SK-N-SH (cell line): ENCODE data around the gene AFAP1. TPM values are rescaled to one million over a fixed set of nuclear protein-coding genes. Genes with fewer than 3 reads are reported as not detected.

Experiments used
- CTCF ChIA-PET: fragments of 300-600, 350-600 bp; formaldehyde crosslinking; extraction: SDS; loops from one replicate; lab custom pipeline; 2021; lab: Yijun Ruan, JAX
- POLR2A ChIA-PET: fragments of 350-600 bp; sonication (Branson Sonifier 250); formaldehyde crosslinking; extraction: SDS; loops from one replicate; lab custom pipeline; 2020; ENCODE audit warnings: antibody characterized with exemption, inconsistent platforms; lab: Yijun Ruan, JAX
- DNase-seq: peaks from one replicate; pipeline ENCODE4 v3.0.0; 2012
- H2AFZ ChIP-seq: fragments of 200-600 bp; sonication (generic); 2 replicates; pipeline ENCODE4 v1.8.1; 2016; ENCODE audit warnings: antibody characterized with exemption, mild to moderate bottlenecking, low read depth
- H3F3A ChIP-seq: fragments of 200-600 bp; sonication (generic); replicated peaks from 2 replicates; pipeline ENCODE3; 2016; ENCODE audit warnings: antibody characterized with exemption, mild to moderate bottlenecking; ENCODE audit not compliant: insufficient read depth
- H3K27ac ChIP-seq, 2 experiments: fragments of 200-500 bp in 1 of 2; fragments of 200-600 bp in 1 of 2; sonication (Bioruptor generic) in 1 of 2; sonication (generic), shearing (Covaris generic) in 1 of 2; 2 replicates each; pipeline versions ENCODE4 v1.5.1 to v1.6.1; 2014 to 2016; ENCODE audit warnings: low read depth in 2 of 2, inconsistent platforms in 1 of 2, low read length in 1 of 2, mild to moderate bottlenecking in 1 of 2, mixed read lengths in 1 of 2
- H3K27me3 ChIP-seq: fragments of 200-600 bp; sonication (generic), shearing (Covaris generic); 2 replicates; pipeline ENCODE4 v1.6.1; 2016; ENCODE audit warnings: mixed run types; ENCODE audit not compliant: insufficient read depth
- H3K36me3 ChIP-seq, 2 experiments: fragments of 200-500 bp in 1 of 2; fragments of 200-600 bp in 1 of 2; sonication (Bioruptor generic) in 1 of 2; sonication (generic) in 1 of 2; replicated peaks in 1 of 2; 2 replicates each; pipeline versions ENCODE3 to v1.5.1; 2014 to 2016; ENCODE audit warnings: low read length in 1 of 2, mild to moderate bottlenecking in 1 of 2; ENCODE audit not compliant: insufficient read depth in 2 of 2, control insufficient read depth in 1 of 2
- H3K4me1 ChIP-seq, 2 experiments: fragments of 200-500 bp in 1 of 2; fragments of 200-600 bp in 1 of 2; sonication (Bioruptor generic) in 1 of 2; sonication (generic), shearing (Covaris generic) in 1 of 2; 2 replicates each; pipeline versions ENCODE4 v1.5.1 to v1.6.1; 2014 to 2016; ENCODE audit warnings: low read depth in 1 of 2, low read length in 1 of 2, mixed run types in 1 of 2; ENCODE audit not compliant: insufficient read depth in 2 of 2, control insufficient read depth in 1 of 2
- H3K4me2 ChIP-seq: fragments of 200-600 bp; sonication (generic), shearing (Covaris generic); 2 replicates; pipeline ENCODE4 v1.6.1; 2017; ENCODE audit warnings: mixed run types
- H3K4me3 ChIP-seq, 2 experiments: fragments of 200-500 bp in 1 of 2; fragments of 200-600 bp in 1 of 2; sonication (Bioruptor generic) in 1 of 2; sonication (generic), shearing (Covaris generic) in 1 of 2; 2 replicates each; pipeline versions ENCODE4 v1.5.1 to v1.8.1; 2014 to 2016; ENCODE audit warnings: low read depth in 2 of 2, inconsistent platforms in 1 of 2, low read length in 1 of 2, mild to moderate bottlenecking in 1 of 2, mixed read lengths in 1 of 2, moderate library complexity in 1 of 2
- H3K79me2 ChIP-seq: fragments of 200-600 bp; sonication (generic); 2 replicates; pipeline ENCODE4 v1.8.1; 2017; ENCODE audit warnings: mild to moderate bottlenecking; ENCODE audit not compliant: insufficient read depth
- H3K9ac ChIP-seq: fragments of 200-600 bp; sonication (generic); 2 replicates; pipeline ENCODE4 v1.6.1; 2017; ENCODE audit warnings: mixed run types
- H3K9me2 ChIP-seq: fragments of 200-600 bp; sonication (generic); 2 replicates; pipeline ENCODE4 v1.6.1; 2017; ENCODE audit warnings: mixed run types
- H3K9me3 ChIP-seq: fragments of 200-600 bp; sonication (generic); 2 replicates; pipeline ENCODE4 v1.6.1; 2017; ENCODE audit warnings: mixed run types, mild to moderate bottlenecking, moderate library complexity
- H4K20me1 ChIP-seq: fragments of 200-600 bp; sonication (generic); 2 replicates; pipeline ENCODE4 v1.6.1; 2017; ENCODE audit warnings: mild to moderate bottlenecking, mixed run types; ENCODE audit not compliant: insufficient read depth
- ELF1 ChIP-seq: IDR thresholded peaks from 2 replicates; pipeline ENCODE4 v1.4.0; 2012
- FOSL2 ChIP-seq: IDR thresholded peaks from 2 replicates; pipeline ENCODE4 v1.4.0; 2012; ENCODE audit warnings: low read depth, mild to moderate bottlenecking, moderate library complexity, borderline replicate concordance
- GABPA ChIP-seq: IDR thresholded peaks from 2 replicates; pipeline ENCODE4 v1.4.0; 2012; ENCODE audit warnings: low read depth, mild to moderate bottlenecking
- JUND ChIP-seq: IDR thresholded peaks from 2 replicates; pipeline ENCODE4 v1.4.0; 2012
- NFIC ChIP-seq: IDR thresholded peaks from 2 replicates; pipeline ENCODE4 v1.4.0; 2012; ENCODE audit warnings: borderline replicate concordance
- NRF1 ChIP-seq: IDR thresholded peaks from 2 replicates; pipeline ENCODE4 v1.6.1; 2012; ENCODE audit warnings: low read depth, mild to moderate bottlenecking, low read length
- RCOR1 ChIP-seq: fragments of 150-350 bp; IDR thresholded peaks from 2 replicates; pipeline ENCODE4 v1.6.1; 2017; ENCODE audit warnings: antibody characterized with exemption, low read length
- RFX5 ChIP-seq: IDR thresholded peaks from 2 replicates; pipeline ENCODE4 v1.6.1; 2012; ENCODE audit warnings: mild to moderate bottlenecking, improper control_type of control experiment, low read length
- RXRA ChIP-seq: IDR thresholded peaks from 2 replicates; pipeline ENCODE4 v1.4.0; 2012; ENCODE audit warnings: low read depth, mild to moderate bottlenecking, borderline replicate concordance
- SIN3A ChIP-seq: IDR thresholded peaks from 2 replicates; pipeline ENCODE4 v1.6.1; 2012; ENCODE audit warnings: low read depth, mild to moderate bottlenecking, low read length, moderate library complexity, borderline replicate concordance
- SMC3 ChIP-seq: IDR thresholded peaks from 2 replicates; pipeline ENCODE4 v1.6.1; 2012; ENCODE audit warnings: low read depth, low read length, improper control_type of control experiment
- TAF1 ChIP-seq: IDR thresholded peaks from 2 replicates; pipeline ENCODE4 v1.6.1; 2012; ENCODE audit warnings: low read depth, mild to moderate bottlenecking, low read length, moderate library complexity, borderline replicate concordance
- TCF12 ChIP-seq: IDR thresholded peaks from 2 replicates; pipeline ENCODE4 v1.4.0; 2012
- YY1 ChIP-seq: IDR thresholded peaks from 2 replicates; pipeline ENCODE4 v1.4.0; 2012; ENCODE audit warnings: low read depth, mild to moderate bottlenecking
- WGBS: methylation state at CpG from one replicate; pipeline ENCODE4 v1.1.6; 2017; ENCODE audit warnings: low lambda C conversion rate; 5-methylcytosine and 5-hydroxymethylcytosine counted together
- polyA plus RNA-seq, 3 experiments: library from polyadenylated mRNA; depleted of rRNA; stranded (reverse); fragments of >200 nt; gene quantifications; 2 replicates each; pipeline ENCODE4 v1.2.3, GENCODE V29; 2012
- TF ChIP-seq, protein P1 (sequence below): fragments of 150-350 bp; IDR thresholded peaks from 2 replicates; pipeline ENCODE4 v1.6.1; 2016; ENCODE audit warnings: mild to moderate bottlenecking, low read depth, low read length

The AFAP1 gene
- polyA plus RNA-seq, 1 of the 3 experiments (the other 2 are of a cell fraction) = 67.9 TPM

DNA sequence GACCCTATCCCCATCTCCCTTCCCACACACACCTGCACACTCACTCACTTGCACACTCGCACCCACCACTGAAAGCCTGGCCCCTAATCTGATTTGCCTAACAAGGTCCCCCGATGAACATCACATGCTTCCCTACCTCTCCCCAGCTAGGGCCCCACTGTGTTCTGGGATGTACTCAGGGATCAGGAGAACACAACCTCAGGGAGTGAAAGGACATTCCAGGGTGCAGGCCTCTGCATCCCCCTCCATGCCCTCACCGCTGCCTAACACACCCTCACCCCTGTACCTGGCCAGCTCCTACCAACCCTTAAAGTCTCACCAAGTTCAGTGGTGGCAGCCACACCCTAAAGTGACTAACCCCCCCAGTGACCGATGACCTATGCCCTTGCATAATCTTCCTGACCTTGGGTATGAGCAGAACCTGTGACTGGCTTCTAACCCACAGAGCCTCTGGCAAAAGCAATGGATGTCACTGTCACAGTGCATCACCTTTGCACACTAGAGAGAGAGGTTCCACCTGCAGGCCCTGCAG lies 2.4 kb upstream of the AFAP1 start (continued):
- TF ChIP-seq, protein P1, sequence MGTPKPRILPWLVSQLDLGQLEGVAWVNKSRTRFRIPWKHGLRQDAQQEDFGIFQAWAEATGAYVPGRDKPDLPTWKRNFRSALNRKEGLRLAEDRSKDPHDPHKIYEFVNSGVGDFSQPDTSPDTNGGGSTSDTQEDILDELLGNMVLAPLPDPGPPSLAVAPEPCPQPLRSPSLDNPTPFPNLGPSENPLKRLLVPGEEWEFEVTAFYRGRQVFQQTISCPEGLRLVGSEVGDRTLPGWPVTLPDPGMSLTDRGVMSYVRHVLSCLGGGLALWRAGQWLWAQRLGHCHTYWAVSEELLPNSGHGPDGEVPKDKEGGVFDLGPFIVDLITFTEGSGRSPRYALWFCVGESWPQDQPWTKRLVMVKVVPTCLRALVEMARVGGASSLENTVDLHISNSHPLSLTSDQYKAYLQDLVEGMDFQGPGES = no peak
- no peak for TF ChIP-seq NRF1
- TF ChIP-seq, all 33 proteins: peak for 0

DNA sequence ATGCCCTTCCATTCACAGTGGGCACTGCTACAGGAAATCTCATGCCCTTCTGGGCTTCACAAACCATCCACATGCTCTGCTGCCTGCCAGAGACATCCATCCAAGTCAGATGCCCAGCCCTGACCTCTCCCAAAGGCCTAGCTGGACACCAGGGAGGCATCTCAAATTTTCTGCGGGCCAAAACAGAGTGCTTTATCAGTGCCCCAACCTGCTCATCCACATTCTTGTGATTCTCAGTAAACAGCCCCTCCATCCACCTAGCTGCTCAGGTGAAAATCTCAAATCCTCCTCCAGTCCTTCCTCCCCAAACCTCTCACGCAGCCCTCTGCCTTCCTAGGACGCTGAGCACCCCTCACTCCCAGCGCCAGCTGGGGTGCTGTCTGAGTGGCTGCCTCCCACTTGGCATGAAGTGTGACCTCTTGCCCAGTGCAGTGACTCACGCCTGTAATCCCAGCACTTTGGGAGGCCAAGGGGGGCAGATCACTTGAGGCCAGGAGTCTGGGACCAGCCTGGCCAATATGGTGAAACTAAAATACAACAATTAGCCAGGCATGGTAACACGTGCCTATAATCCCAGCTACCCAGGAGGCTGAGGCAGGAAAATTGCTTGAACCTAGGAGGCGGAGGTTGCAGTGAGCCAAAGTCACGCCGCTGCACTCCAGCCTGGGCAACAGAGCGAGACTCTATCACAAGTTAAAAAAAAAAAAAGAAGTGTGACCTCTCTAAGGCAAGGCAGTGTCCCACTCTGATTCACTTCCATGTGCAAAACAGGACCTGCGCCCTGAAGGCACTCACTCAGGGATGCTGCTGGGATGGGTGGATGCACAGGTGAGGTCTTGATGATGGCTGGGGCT lies 1.7 kb upstream of the AFAP1 start:
- Histone ChIP-seq H4K20me1 (peaks cover 20% of the 10 kb centered on the region), H3K4me1 (peaks cover 10 to 11% of the 10 kb centered on the region in 2 experiments; a peak in 2 of 4 replicates), H3K9ac (no peak overlapping the region), H3K27me3 (no peaks in the 10 kb centered on the region), H3K79me2 (peaks cover 39% of the 10 kb centered on the region), H3K27ac (peak overlapping the region in 1 of 2 experiments; percentile 55; a peak in 2 of 4 replicates), H3K4me3 (no peak overlapping the region), H3F3A (peaks cover 19% of the 10 kb centered on the region), H3K9me3 (no peaks in the 10 kb centered on the region), H3K36me3 (no peaks in the 10 kb centered on the region), H2AFZ (no peak overlapping the region), H3K9me2 (no peaks in the 10 kb centered on the region), H3K4me2 (0 out of 2 replicates have a peak overlapping the region, but pooled peaks have one; percentile 9)
- CTCF ChIA-PET = interaction anchor here (0.6 to 13.5 kb wide), 6 partner anchors 11 to 137 kb away, joined by 3 to 116 read pairs (median 4); no protein-coding TSS in a partner anchor
- peak; percentile 24; the same call in 1 of the 2 replicates for TF ChIP-seq TCF12
- no peak for TF ChIP-seq ELF1
- TF ChIP-seq RXRA = peak; percentile 50; the same call in 1 of the 2 replicates
- peak; percentile 37; the same call in 1 of the 2 replicates for TF ChIP-seq NFIC
- peak; percentile 45; the same call in 1 of the 2 replicates for TF ChIP-seq FOSL2
- no peak for DNase-seq
- POLR2A ChIA-PET = interaction anchor here (0.9 kb wide), 1 partner anchor 69 kb away, joined by 3 read pairs; no protein-coding TSS in a partner anchor
- WGBS = 78% methylated on average over 11 of the region's 11 CpGs

DNA sequence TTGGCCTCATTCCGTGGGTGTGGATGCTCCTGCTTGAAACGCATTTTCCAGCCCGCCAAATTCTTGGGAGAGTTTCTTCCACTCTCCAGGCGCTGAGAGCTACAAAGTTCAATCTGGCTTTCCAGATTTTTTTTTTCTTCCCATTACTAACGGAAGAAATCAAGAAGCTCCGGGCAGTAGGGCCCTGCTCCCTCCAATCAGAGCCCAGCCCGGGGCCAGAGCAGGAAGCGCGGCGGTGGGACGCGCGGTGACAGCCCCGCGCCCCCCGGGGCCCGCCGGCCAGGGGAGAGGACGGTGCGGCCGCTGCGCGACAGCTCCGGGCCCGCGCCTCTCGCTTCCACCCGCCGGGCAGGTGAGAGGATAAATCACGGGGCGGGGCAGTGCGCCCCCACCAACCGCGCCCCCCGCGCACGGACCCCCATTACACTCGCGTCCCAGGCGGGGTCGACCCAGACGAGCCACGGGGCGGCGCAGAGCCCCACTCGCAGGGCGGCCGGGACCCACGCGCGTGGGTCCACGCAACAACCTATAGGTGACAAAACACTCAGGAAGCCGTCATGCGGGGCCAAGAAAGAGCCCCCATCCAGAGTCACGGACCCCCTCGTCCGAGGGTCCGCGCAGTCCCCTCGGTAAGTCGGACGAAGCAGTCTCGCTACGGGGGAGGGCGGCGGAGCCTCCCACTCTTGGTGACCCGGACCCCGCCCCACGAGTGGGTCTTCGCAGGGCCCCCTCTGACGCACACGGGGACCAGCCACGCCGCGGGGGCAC lies 868 bp downstream of the AFAP1 start:
- Histone ChIP-seq H4K20me1 (peaks cover 45% of the 10 kb centered on the region), H3K4me3 (peak overlapping the region; percentile 83 to 95)
- TF ChIP-seq TAF1 = no peak
- no peak for TF ChIP-seq SMC3
- TF ChIP-seq SIN3A = 0 out of 2 replicates have a peak, but pooled peaks have one; percentile 31
- TF ChIP-seq RFX5 = no peak
- TF ChIP-seq JUND = no peak
- TF ChIP-seq RCOR1 = no peak
- 0 out of 2 replicates have a peak, but pooled peaks have one; percentile 23 for TF ChIP-seq GABPA
- no peak for TF ChIP-seq YY1
- TF ChIP-seq, all 33 proteins: peak for 2
- WGBS = under 1% methylated on average over 36 of the region's 75 CpGs
- H3K9me3 ChIP-seq = no peaks in the 10 kb centered on the region
- no peak overlapping the region for H2AFZ ChIP-seq
- H3K4me1 ChIP-seq = peaks cover 17 to 22% of the 10 kb centered on the region in 2 experiments; a peak in 2 of 4 replicates
- peak overlapping the region; percentile 89 for H3K4me2 ChIP-seq
- peak overlapping the region; percentile 82 to 85 for H3K27ac ChIP-seq
- POLR2A ChIA-PET = interaction anchor here (0.6 to 1.1 kb wide), 3 partner anchors 10 to 110 kb away, joined by 3 to 12 read pairs (median 3); no protein-coding TSS in a partner anchor
- peaks cover 0 to 5% of the 10 kb centered on the region in 2 experiments for H3K36me3 ChIP-seq
- peak overlapping the region; percentile 92 for H3K9ac ChIP-seq
- peak; percentile 77 for DNase-seq
- H3F3A ChIP-seq = peaks cover 16% of the 10 kb centered on the region
- H3K79me2 ChIP-seq = peaks cover 64% of the 10 kb centered on the region
- no peaks in the 10 kb centered on the region for H3K9me2 ChIP-seq
- no peaks in the 10 kb centered on the region for H3K27me3 ChIP-seq
- CTCF ChIA-PET = interaction anchor here (0.7 to 13.5 kb wide), 26 partner anchors 9 to 238 kb away, joined by 3 to 116 read pairs (median 4); no protein-coding TSS in a partner anchor
